Stomach (tissue), 9 donors: ENCODE data around the gene RTN4RL1. TPM values are rescaled to one million over a fixed set of nuclear protein-coding genes. Genes with fewer than 3 reads are reported as not detected.

Experiments
- DNase-seq, 2 donors: peaks; one replicate each; pipeline versions ENCODE4 v3.0.0 to v3.0.0-alpha.2; 2013 to 2019
- H3K27ac ChIP-seq, 5 donors: fragments of 200-600 bp in 4 of 5; sonication (generic) in 4 of 5; one replicate each; pipeline ENCODE4 v1.5.1; 2013 to 2019; ENCODE audit warnings: mild to moderate bottlenecking in 1 of 5, moderate library complexity in 1 of 5
- H3K27me3 ChIP-seq, 3 donors: fragments of 200-600 bp; sonication (generic); one replicate each; pipeline ENCODE4 v1.5.1; 2017 to 2019; ENCODE audit warnings: mixed run types in 1 of 3
- H3K36me3 ChIP-seq, 4 donors: fragments of 200-600 bp; sonication (generic); 1 replicate in 3 of 4; 2 replicates in 1 of 4; pipeline ENCODE4 v1.5.1; 2016 to 2019
- H3K4me1 ChIP-seq, 4 donors: fragments of 200-600 bp; sonication (generic); one replicate each; pipeline ENCODE4 v1.5.1; 2016 to 2019
- H3K4me3 ChIP-seq, 4 donors: fragments of 200-600 bp; sonication (generic) in 3 of 4; one replicate each; pipeline ENCODE4 v1.5.1; 2016 to 2019; ENCODE audit warnings: mild to moderate bottlenecking in 1 of 4
- H3K9me3 ChIP-seq, 4 donors: fragments of 200-600 bp; sonication (generic); one replicate each; pipeline ENCODE4 v1.5.1; 2016 to 2019
- EP300 ChIP-seq: sonication (generic); formaldehyde crosslinking; IDR thresholded peaks from one replicate; pipeline ENCODE4 v1.6.1; 2017; ENCODE audit warnings: antibody characterized with exemption
- POLR2A ChIP-seq, 4 donors: fragments of 450-650 bp; IDR thresholded peaks; one replicate each; pipeline ENCODE4 v1.6.1; 2016; ENCODE audit warnings: antibody characterized with exemption in 4 of 4, control low read depth in 2 of 4, mild to moderate bottlenecking in 1 of 4, moderate library complexity in 1 of 4
- POLR2AphosphoS5 ChIP-seq, 3 donors: sonication (generic); formaldehyde crosslinking; IDR thresholded peaks; one replicate each; pipeline ENCODE4 v1.6.1; 2016; ENCODE audit warnings: antibody characterized with exemption in 3 of 3
- WGBS, 5 donors: extraction: QIAGEN DNeasy Blood & Tissue Kit in 3 of 5; methylation state at CpG; one replicate each; pipeline versions ENCODE4 v1.1.5 to v1.1.7; 2013 to 2018; 5-methylcytosine and 5-hydroxymethylcytosine counted together
- intact Hi-C: fragments of 100-400 bp; cut with DNase I; formaldehyde crosslinking; loops from one replicate; pipeline ENCODE4 v1.15.1; 2023; ENCODE audit warnings: low total_unique reads
- polyA plus RNA-seq, 3 donors: library from polyadenylated mRNA; stranded (reverse); fragments of 200-250 nt; gene quantifications; one replicate each; pipeline ENCODE4 v1.2.3, GENCODE V29; 2013
- total RNA-seq, 5 donors: library from RNA; depleted of rRNA; stranded (reverse); fragments of >200 nt; gene quantifications; one replicate each; pipeline versions ENCODE4 v1.1.0 to v1.2.3, GENCODE V29; 2014 to 2016
- TF ChIP-seq, protein P1 (sequence below), 7 experiments: fragments of 450-650 bp in 4 of 7; fragments of 200-600 bp in 3 of 7; sonication (generic) in 3 of 7; IDR thresholded peaks; one replicate each; pipeline ENCODE4 v1.5.1; 2016 to 2019; ENCODE audit warnings: antibody characterized with exemption in 7 of 7, control low read depth in 2 of 7, mild to moderate bottlenecking in 1 of 7
- donor health status: healthy with polysubstance abuse.
- donor health status: Bipolar disorder and iron deficiency.
- donor health status: healthy.

Gene RTN4RL1
- total and polyA plus RNA-seq, 8 donors = 0.50 to 0.92 (median 0.72) TPM; not detected in 4

DNA sequence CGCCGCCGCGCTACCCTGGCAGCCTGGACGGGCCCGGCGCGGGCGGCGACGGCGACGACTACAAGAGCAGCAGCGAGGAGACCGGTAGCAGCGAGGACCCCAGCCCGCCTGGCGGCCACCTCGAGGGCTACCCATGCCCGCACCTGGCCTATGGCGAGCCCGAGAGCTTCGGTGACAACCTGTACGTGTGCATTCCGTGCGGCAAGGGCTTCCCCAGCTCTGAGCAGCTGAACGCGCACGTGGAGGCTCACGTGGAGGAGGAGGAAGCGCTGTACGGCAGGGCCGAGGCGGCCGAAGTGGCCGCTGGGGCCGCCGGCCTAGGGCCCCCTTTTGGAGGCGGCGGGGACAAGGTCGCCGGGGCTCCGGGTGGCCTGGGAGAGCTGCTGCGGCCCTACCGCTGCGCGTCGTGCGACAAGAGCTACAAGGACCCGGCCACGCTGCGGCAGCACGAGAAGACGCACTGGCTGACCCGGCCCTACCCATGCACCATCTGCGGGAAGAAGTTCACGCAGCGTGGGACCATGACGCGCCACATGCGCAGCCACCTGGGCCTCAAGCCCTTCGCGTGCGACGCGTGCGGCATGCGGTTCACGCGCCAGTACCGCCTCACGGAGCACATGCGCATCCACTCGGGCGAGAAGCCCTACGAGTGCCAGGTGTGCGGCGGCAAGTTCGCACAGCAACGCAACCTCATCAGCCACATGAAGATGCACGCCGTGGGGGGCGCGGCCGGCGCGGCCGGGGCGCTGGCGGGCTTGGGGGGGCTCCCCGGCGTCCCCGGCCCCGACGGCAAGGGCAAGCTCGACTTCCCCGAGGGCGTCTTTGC, 32.8 kb upstream of the RTN4RL1 start:
- TF ChIP-seq POLR2A (IDR thresholded peaks at IDR 0.05) (no peak), POLR2AphosphoS5 (IDR thresholded peaks at IDR 0.05) (no peak), EP300 (no peak)
- TF ChIP-seq, protein P1, sequence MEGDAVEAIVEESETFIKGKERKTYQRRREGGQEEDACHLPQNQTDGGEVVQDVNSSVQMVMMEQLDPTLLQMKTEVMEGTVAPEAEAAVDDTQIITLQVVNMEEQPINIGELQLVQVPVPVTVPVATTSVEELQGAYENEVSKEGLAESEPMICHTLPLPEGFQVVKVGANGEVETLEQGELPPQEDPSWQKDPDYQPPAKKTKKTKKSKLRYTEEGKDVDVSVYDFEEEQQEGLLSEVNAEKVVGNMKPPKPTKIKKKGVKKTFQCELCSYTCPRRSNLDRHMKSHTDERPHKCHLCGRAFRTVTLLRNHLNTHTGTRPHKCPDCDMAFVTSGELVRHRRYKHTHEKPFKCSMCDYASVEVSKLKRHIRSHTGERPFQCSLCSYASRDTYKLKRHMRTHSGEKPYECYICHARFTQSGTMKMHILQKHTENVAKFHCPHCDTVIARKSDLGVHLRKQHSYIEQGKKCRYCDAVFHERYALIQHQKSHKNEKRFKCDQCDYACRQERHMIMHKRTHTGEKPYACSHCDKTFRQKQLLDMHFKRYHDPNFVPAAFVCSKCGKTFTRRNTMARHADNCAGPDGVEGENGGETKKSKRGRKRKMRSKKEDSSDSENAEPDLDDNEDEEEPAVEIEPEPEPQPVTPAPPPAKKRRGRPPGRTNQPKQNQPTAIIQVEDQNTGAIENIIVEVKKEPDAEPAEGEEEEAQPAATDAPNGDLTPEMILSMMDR (IDR thresholded peaks at IDR 0.05) = no peak
- WGBS, 5 donors = 19 to 50% (median 23%) methylated on average over 44 to 98 of the region's 98 CpGs
- H3K9me3 ChIP-seq = no peaks in the 10 kb centered on the region
- peak overlapping the region; percentile 57 to 69 (median 64) for H3K4me3 ChIP-seq
- H3K27me3 ChIP-seq = peaks cover 0 to 78% (median 55%) of the 10 kb centered on the region in 3 donors
- H3K4me1 ChIP-seq = peaks cover 76 to 98% (median 88%) of the 10 kb centered on the region in 4 donors
- peak overlapping the region; percentile 73 to 94 (median 90) for H3K27ac ChIP-seq
- H3K36me3 ChIP-seq = peaks cover 1 to 33% (median 23%) of the 10 kb centered on the region in 4 donors
- intact Hi-C loops = loop anchor here (5.0 kb wide), 1 partner anchor 184 kb away; no protein-coding TSS in a partner anchor
- peak in 1 of 2 donors; percentile 67 for DNase-seq

DNA sequence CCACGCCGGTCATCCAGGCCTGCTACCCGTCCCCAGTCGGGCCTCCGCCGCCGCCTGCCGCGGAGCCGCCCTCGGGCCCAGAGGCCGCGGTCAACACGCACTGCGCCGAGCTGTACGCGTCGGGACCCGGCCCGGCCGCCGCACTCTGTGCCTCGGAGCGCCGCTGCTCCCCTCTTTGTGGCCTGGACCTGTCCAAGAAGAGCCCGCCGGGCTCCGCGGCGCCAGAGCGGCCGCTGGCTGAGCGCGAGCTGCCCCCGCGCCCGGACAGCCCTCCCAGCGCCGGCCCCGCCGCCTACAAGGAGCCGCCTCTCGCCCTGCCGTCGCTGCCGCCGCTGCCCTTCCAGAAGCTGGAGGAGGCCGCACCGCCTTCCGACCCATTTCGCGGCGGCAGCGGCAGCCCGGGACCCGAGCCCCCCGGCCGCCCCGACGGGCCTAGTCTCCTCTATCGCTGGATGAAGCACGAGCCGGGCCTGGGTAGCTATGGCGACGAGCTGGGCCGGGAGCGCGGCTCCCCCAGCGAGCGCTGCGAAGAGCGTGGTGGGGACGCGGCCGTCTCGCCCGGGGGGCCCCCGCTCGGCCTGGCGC, 32.1 kb upstream of the RTN4RL1 start:
- DNase-seq = peak in 1 of 2 donors; percentile 50
- Histone ChIP-seq H3K27me3 (peaks cover 0 to 79% (median 55%) of the 10 kb centered on the region in 3 donors), H3K4me1 (peaks cover 74 to 92% (median 83%) of the 10 kb centered on the region in 4 donors), H3K9me3 (no peaks in the 10 kb centered on the region), H3K36me3 (peaks cover 0 to 26% (median 18%) of the 10 kb centered on the region in 4 donors), H3K27ac (peak overlapping the region; percentile 73 to 94 (median 90)), H3K4me3 (peak overlapping the region; percentile 57 to 69 (median 64))
- WGBS, 5 donors = 10 to 27% (median 10%) methylated on average over 2 to 81 of the region's 81 CpGs
- intact Hi-C loops = loop anchor here (5.0 kb wide), 1 partner anchor 185 kb away; no protein-coding TSS in a partner anchor
- TF ChIP-seq POLR2AphosphoS5 (IDR thresholded peaks at IDR 0.05) (no peak), EP300 (no peak), POLR2A (IDR thresholded peaks at IDR 0.05) (no peak)
- TF ChIP-seq, protein P1 (IDR thresholded peaks at IDR 0.05) = no peak

DNA sequence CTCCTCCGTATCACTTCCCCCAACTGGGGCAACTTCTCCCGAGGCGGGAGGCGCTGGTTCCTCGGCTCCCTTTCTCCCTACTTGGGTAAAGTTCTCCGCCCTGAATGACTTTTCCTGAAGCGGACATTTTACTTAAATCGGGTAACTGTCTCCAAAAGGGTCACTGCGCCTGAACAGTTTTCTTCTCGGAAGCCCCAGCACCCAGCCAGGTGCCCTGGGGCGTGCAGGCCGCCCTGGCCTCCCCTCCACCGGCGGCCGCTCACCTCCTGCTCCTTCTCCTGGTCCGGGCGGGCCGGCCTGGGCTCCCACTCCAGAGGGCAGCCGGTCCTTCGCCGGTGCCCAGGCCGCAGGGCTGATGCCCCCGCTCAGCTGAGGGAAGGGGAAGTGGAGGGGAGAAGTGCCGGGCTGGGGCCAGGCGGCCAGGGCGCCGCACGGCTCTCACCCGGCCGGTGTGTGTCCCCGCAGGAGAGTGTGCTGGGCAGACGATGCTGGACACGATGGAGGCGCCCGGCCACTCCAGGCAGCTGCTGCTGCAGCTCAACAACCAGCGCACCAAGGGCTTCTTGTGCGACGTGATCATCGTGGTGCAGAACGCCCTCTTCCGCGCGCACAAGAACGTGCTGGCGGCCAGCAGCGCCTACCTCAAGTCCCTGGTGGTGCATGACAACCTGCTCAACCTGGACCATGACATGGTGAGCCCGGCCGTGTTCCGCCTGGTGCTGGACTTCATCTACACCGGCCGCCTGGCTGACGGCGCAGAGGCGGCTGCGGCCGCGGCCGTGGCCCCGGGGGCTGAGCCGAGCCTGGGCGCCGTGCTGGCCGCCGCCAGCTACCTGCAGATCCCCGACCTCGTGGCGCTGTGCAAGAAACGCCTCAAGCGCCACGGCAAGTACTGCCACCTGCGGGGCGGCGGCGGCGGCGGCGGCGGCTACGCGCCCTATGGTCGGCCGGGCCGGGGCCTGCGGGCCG, 31.4 kb upstream of the RTN4RL1 start:
- intact Hi-C loops = loop anchor here (5.0 kb wide), 1 partner anchor 186 kb away; no protein-coding TSS in a partner anchor
- peak overlapping the region; percentile 57 to 69 (median 64) for H3K4me3 ChIP-seq
- 12 to 29% (median 18%) methylated on average over 32 to 85 of the region's 85 CpGs for WGBS, 5 donors
- H3K27ac ChIP-seq = peak overlapping the region; percentile 84 to 94 (median 90)
- TF ChIP-seq POLR2AphosphoS5 (IDR thresholded peaks at IDR 0.05) = no peak
- TF ChIP-seq, protein P1 (IDR thresholded peaks at IDR 0.05) = peak in 1 of 7 experiments; percentile 27
- peak in 1 of 2 donors; percentile 75 for DNase-seq
- peaks cover 74 to 91% (median 80%) of the 10 kb centered on the region in 4 donors for H3K4me1 ChIP-seq
- H3K9me3 ChIP-seq = no peaks in the 10 kb centered on the region
- peaks cover 0 to 18% (median 13%) of the 10 kb centered on the region in 4 donors for H3K36me3 ChIP-seq
- peaks cover 0 to 87% (median 57%) of the 10 kb centered on the region in 3 donors for H3K27me3 ChIP-seq
